Measurements from ENCODE around the gene RPS6KB2. TPM values are rescaled to one million over a fixed set of nuclear protein-coding genes. Genes with fewer than 3 reads are reported as not detected.

Gene RPS6KB2
- total and polyA plus RNA-seq, 2 donors (not counting 1 experiment from before 2014, with no cell fraction given): 81.8 to 131 TPM

- H3K9me3 ChIP-seq (ENCODE audit: control extremely low read depth in 1 of 3, control insufficient read depth in 2 of 3, insufficient read depth in 1 of 3, low read length in 2 of 3): no peaks in the 10 kb centered on the region
- H3K4me2 ChIP-seq (replicated peaks; ENCODE audit: low read depth, low read length, poor library complexity, severe bottlenecking): peak overlapping the region; percentile 99
- ATAC-seq (ENCODE audit: low read depth) (no peak), DNase-seq (no peak)
- 100% methylated on average over 1 of the region's 5 CpGs for WGBS (ENCODE audit: insufficient coverage)
- Mint-ChIP-seq H3K27ac (peak overlapping the region; percentile 96), H3K4me1 (peaks cover 85% of the 10 kb centered on the region), H3K27me3 (no peaks in the 10 kb centered on the region), H3K9me3 (ENCODE audit: insufficient read depth) (no peaks in the 10 kb centered on the region), H3K4me3 (peak overlapping the region; percentile 87)
- H3K79me2 ChIP-seq (ENCODE audit: control insufficient read depth, insufficient read depth, low read length): peaks cover 18% of the 10 kb centered on the region
- intact Hi-C loops (cut with micrococcal nuclease): no loop called here
- peak overlapping the region; percentile 52 for H3K9ac ChIP-seq (ENCODE audit: low read length)
- H3K4me3 ChIP-seq (ENCODE audit: control extremely low read depth in 1 of 5, extremely low read depth in 1 of 5, insufficient read depth in 1 of 5, low read depth in 2 of 5, low read length in 4 of 5): no peak overlapping the region
- peak overlapping the region; percentile 81 to 88 for H3K27ac ChIP-seq (ENCODE audit: low read length in 2 of 2)
- H3K27me3 ChIP-seq (replicated peaks in 1 of 4; ENCODE audit: control extremely low read depth in 1 of 4, control insufficient read depth in 3 of 4, insufficient read depth in 4 of 4, low read length in 3 of 4): no peaks in the 10 kb centered on the region
- peaks cover 76 to 93% of the 10 kb centered on the region in 2 donors for H3K4me1 ChIP-seq (ENCODE audit: control insufficient read depth in 2 of 2, insufficient read depth in 2 of 2, low read length in 2 of 2)
- CTCF ChIA-PET: interaction anchor here (6.8 kb wide), 1 partner anchor 14 kb away, joined by 43 read pairs; no protein-coding TSS in a partner anchor
- POLR2A ChIA-PET: interaction anchor here (0.8 to 9.6 kb wide), 6 partner anchors 9 to 26 kb away, joined by 4 to 110 read pairs (median 10); partner anchors contain the start of genes CABP4, PTPRCAP and TMEM134
- no peaks in the 10 kb centered on the region for H4K20me1 ChIP-seq (ENCODE audit: control insufficient read depth, insufficient read depth, low read length, poor library complexity, severe bottlenecking)
- no peaks in the 10 kb centered on the region for H3K36me3 ChIP-seq (replicated peaks in 1 of 2; ENCODE audit: control extremely low read depth in 1 of 2, control insufficient read depth in 1 of 2, extremely low read depth in 1 of 2, insufficient read depth in 2 of 2, low read length in 1 of 2)
- no peak overlapping the region for H2AFZ ChIP-seq (ENCODE audit: insufficient read depth, low read depth, low read length, poor library complexity, severe bottlenecking)
- no peak for TF ChIP-seq CTCF (IDR thresholded peaks at IDR 0.05)
- no peak for TF ChIP-seq EZH2 (IDR thresholded peaks at IDR 0.05; ENCODE audit: borderline replicate concordance, insufficient read depth, low read depth, low read length, poor library complexity, severe bottlenecking)
Measured at GRCh38 chr11:67445515-67445914, 17.2 kb downstream of the RPS6KB2 start.

- WGBS (ENCODE audit: insufficient coverage): 98% methylated on average over 7 of the region's 7 CpGs
- H3K9me3 Mint-ChIP-seq (ENCODE audit: insufficient read depth): no peaks in the 10 kb centered on the region
Measured at GRCh38 chr11:67448220-67448609, 19.9 kb downstream of the RPS6KB2 start.

More at GRCh38 chr11:67448220-67448609, 19.9 kb downstream of the RPS6KB2 start:
- H3K27me3 ChIP-seq (replicated peaks in 1 of 4; ENCODE audit: control extremely low read depth in 1 of 4, control insufficient read depth in 3 of 4, insufficient read depth in 4 of 4, low read length in 3 of 4): no peaks in the 10 kb centered on the region
- H3K27ac Mint-ChIP-seq: peak overlapping the region; percentile 81
- intact Hi-C loops (cut with micrococcal nuclease): no loop called here
- peaks cover 70% of the 10 kb centered on the region for H3K4me1 Mint-ChIP-seq
- ChIA-PET CTCF (interaction anchor here (3.6 to 6.8 kb wide), 2 partner anchors 11 kb away, joined by 8 to 43 read pairs; partner anchors contain the start of gene PTPRCAP), POLR2A (interaction anchor here (0.6 to 9.6 kb wide), 6 partner anchors 11 to 46 kb away, joined by 3 to 110 read pairs (median 4); partner anchors contain the start of genes PPP1CA and PTPRCAP)
- peak overlapping the region in 1 of 2 donors; percentile 25 for H3K27ac ChIP-seq (ENCODE audit: low read length in 2 of 2)
- TF ChIP-seq EZH2 (IDR thresholded peaks at IDR 0.05; ENCODE audit: borderline replicate concordance, insufficient read depth, low read depth, low read length, poor library complexity, severe bottlenecking) (no peak), CTCF (IDR thresholded peaks at IDR 0.05) (no peak)
- no peaks in the 10 kb centered on the region for H4K20me1 ChIP-seq (ENCODE audit: control insufficient read depth, insufficient read depth, low read length, poor library complexity, severe bottlenecking)
- no peaks in the 10 kb centered on the region for H3K36me3 ChIP-seq (replicated peaks in 1 of 2; ENCODE audit: control extremely low read depth in 1 of 2, control insufficient read depth in 1 of 2, extremely low read depth in 1 of 2, insufficient read depth in 2 of 2, low read length in 1 of 2)
- H3K4me3 Mint-ChIP-seq: peak overlapping the region; percentile 35
- H3K9ac ChIP-seq (ENCODE audit: low read length): no peak overlapping the region
- no peak overlapping the region for H2AFZ ChIP-seq (ENCODE audit: insufficient read depth, low read depth, low read length, poor library complexity, severe bottlenecking)
- peaks cover 67 to 88% of the 10 kb centered on the region in 2 donors for H3K4me1 ChIP-seq (ENCODE audit: control insufficient read depth in 2 of 2, insufficient read depth in 2 of 2, low read length in 2 of 2)
- H3K9me3 ChIP-seq (ENCODE audit: control extremely low read depth in 1 of 3, control insufficient read depth in 2 of 3, insufficient read depth in 1 of 3, low read length in 2 of 3): no peaks in the 10 kb centered on the region
- H3K4me3 ChIP-seq (ENCODE audit: control extremely low read depth in 1 of 5, extremely low read depth in 1 of 5, insufficient read depth in 1 of 5, low read depth in 2 of 5, low read length in 4 of 5): no peak overlapping the region
- ATAC-seq (ENCODE audit: low read depth) (no peak), DNase-seq (no peak)
- peaks cover 38% of the 10 kb centered on the region for H3K79me2 ChIP-seq (ENCODE audit: control insufficient read depth, insufficient read depth, low read length)
- no peak overlapping the region for H3K4me2 ChIP-seq (replicated peaks; ENCODE audit: low read depth, low read length, poor library complexity, severe bottlenecking)
- no peaks in the 10 kb centered on the region for H3K27me3 Mint-ChIP-seq
